ENCODE measurements around the gene CYBA.
"Not testable (repeated sequence)": the region's sequence is repeated elsewhere in the genome, so short reads cannot be mapped to it uniquely, and the experiment has no call there.

Gene CYBA

GRCh38 chr16:88609426-88609825, 41.4 kb downstream of the CYBA start:
- not testable (repeated sequence) for DNase-seq

GRCh38 chr16:88608076-88608475, 42.8 kb downstream of the CYBA start:
- DNase-seq: no peak

- no peak for DNase-seq
Observed at GRCh38 chr16:88606148-88606757, 44.6 kb downstream of the CYBA start.

GRCh38 chr16:88605186-88606147, 45.4 kb downstream of the CYBA start:
- DNase-seq: no peak

DNA sequence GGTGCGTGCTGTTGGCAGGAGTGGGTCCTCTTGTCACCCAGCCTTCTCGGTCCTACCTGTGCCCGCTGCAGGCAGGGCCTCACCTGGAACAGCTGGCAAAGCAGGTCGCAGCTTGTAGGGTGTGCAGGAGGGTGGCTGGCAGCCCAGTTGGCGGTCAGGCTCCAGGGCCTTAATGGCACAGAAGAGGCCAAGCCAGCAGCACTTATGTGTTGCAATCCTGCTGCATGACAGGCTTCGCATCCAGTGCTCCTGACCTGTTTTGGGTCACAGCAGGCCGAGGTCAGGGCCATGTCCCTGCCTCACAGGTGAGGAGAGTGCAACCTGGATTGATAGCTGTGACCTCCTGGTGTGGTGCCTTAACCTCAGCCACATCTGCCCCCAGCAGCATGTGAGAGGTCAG, 48.8 kb downstream of the CYBA start:
- no peak for DNase-seq

DNA sequence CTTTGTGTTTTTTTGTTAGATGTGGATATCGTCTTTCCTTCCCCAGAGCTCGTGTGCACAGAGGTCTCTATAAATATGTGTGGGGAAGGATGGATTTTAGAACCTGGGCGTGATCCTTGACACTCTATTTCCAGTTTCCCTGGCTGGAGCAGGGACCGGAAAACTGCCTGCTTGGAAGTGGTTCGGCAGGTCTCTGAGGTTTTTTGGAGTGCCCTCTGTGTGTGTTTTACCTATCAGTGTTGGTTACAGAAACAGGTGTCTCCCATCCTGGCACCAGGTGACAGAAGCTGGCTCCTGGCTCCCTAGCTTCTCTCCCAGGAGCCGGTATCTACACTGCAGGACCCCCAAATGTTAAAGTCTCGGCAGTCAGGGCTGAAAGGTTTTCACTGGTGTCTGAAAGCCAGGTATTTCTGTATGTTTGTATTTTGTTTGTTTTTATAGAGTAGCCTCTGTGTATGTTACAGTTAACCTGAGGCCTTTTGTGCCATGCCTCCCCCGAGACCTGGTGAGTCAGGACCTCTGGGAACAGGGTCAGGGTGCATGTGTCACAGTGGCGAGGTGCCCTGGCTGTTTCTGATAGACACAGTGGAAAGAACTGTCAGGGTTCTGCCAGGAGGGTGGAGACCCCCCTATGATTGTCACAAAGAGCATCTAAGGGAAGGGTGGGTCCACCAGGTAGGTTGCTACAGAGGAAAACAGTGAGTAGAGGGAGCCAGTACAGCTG, 49.4 kb downstream of the CYBA start:
- DNase-seq: no peak

DNA sequence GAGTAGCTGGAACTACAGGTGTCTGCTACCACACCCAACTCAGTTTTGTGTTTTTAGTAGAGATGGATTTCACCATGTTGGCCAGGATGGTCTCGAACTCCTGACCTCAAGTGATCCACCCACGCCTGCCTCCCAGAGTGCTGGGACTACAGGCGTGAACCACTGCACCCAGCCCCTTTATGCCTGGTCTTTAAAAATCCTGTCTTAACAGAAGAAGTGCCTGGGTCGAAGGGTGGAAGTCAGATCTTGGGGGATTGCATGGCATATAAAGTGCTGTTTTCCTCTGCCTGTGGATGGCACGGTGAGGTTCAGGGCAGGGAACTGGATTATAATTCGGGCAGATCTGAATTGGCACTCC, 50.3 kb downstream of the CYBA start:
- DNase-seq: no peak

- no peak for DNase-seq
Observed at GRCh38 chr16:88599825-88600538, 50.9 kb downstream of the CYBA start.

DNA sequence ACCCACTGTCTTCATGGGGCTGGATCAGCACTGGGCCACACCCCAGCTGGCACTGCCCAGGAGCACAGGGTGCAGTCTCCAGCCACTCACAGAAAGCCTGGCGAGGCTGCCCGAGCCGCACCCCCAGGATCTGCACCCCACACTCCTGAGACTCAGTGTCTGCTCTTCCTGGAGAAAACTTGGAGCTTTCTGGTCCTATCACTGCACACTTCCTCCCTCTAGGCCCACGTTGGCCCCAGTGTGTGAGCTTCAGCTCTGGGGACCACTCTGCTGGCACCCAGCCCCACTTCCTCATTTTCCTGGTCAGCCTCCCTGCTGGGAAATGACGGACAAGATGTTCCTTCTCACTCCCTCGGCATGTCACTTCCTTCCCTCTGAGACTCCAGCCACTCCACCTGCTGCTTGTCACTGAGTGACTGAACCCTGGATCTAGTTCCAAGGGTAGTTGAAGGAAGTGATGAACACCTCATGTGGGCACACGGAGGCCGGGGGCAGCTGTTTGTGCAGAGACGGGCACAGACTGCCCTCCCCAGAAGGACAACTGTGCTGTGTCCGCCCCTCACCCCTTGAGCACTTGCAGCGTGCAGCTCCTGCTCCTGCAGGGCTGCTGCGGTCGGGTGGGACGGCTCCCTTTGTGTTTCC, 51.6 kb downstream of the CYBA start:
- DNase-seq: peak; percentile 4

GRCh38 chr16:88597856-88598491, 52.9 kb downstream of the CYBA start:
- DNase-seq: no peak

DNA sequence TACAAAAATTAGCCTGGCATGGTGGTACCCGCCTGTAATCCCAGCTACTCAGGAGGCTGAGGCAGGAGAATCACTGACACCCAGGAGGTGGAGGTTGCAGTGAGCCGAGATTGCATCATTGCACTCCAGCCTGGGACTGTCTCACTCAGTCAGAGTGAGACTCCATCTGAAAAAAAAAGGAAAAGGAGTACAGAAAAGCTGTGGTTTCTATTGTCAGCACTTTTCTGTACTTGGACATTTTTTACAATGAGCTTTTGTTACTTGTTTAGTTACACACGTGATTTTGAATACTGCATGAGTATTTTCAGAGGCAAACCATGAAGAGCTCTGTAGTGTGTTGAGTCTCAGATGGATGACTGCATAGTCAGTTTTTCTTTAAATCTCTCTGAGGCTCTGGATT, 54.4 kb downstream of the CYBA start:
- no peak for DNase-seq

DNA sequence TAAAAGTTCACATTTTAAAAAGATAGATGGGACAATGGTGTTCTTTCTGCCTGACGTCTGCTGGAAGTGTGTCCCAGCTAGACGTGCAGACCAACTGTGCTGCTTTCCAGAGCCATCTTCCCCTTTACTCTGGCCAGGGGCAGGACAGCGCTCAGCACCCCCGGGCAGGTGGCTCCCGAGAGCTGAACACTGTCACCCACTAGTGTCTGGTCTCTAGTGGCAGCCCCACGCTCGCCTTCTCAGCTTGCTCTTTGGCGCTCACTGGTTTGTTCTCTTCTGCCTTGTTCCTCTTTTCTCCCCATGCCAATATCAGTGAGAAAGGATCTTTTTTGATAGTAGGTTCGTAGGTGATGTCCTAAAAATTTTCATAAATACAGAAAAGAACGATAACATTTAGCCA, 54.9 kb downstream of the CYBA start:
- DNase-seq: no peak

DNA sequence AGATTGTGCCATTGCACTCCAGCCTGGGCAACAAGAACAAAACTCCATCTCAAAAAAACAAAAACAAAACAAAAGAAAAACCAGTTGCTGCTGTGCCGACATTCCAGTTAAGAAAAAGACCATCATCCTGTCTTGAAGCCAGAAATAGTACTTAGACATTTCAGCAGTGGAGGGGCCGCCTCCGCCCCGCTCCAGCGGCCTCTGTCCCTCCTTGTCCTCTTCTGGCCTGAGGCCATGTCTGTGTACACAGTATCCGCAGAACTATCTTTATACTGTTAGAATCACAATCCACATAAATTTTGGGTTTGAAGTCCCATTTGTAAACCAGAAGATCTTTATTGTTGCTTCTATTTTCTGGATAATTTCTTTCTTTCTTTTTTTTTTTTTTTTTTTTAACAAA, 55.8 kb downstream of the CYBA start:
- DNase-seq: no peak

GRCh38 chr16:88593910-88594309, 56.9 kb downstream of the CYBA start:
- DNase-seq: no peak

GRCh38 chr16:88593489-88593888, 57.4 kb downstream of the CYBA start:
- DNase-seq: no peak
